HepG2 (cell line): ENCODE results near the gene LIPC. TPM values are rescaled to one million over a fixed set of nuclear protein-coding genes. Genes with fewer than 3 reads are reported as not detected.

Source experiments
- ARID3A ChIP-seq: IDR thresholded peaks from 2 replicates; pipeline ENCODE4 v1.6.1; 2012; ENCODE audit warnings: low read depth, low read length, improper control_type of control experiment
- ATF2 ChIP-seq: sonication (generic); formaldehyde crosslinking; IDR thresholded peaks from 2 replicates; pipeline ENCODE4 v1.4.0; 2020; ENCODE audit warnings: missing genetic modification reagents
- FOSL2 ChIP-seq: sonication (generic); formaldehyde crosslinking; IDR thresholded peaks from 2 replicates; pipeline ENCODE4 v1.4.0; 2020; ENCODE audit warnings: missing genetic modification reagents
- GFI1 ChIP-seq: sonication (generic); formaldehyde crosslinking; IDR thresholded peaks from 2 replicates; pipeline ENCODE4 v1.5.0; 2020; ENCODE audit warnings: missing genetic modification reagents, mild to moderate bottlenecking, borderline replicate concordance
- IRF9 ChIP-seq: sonication (generic); formaldehyde crosslinking; IDR thresholded peaks from 2 replicates; pipeline ENCODE4 v1.8.0; 2022; ENCODE audit warnings: missing genetic modification reagents, mild to moderate bottlenecking, borderline replicate concordance
- KDM1A ChIP-seq: IDR thresholded peaks from 2 replicates; pipeline ENCODE4 v1.6.1; 2016; ENCODE audit warnings: missing compliant biosample characterization
- NCOA2 ChIP-seq: sonication (generic); formaldehyde crosslinking; IDR thresholded peaks from 2 replicates; pipeline ENCODE4 v1.8.0; 2022; ENCODE audit warnings: inconsistent platforms
- NR2F1 ChIP-seq, 2 experiments: fragments of 450-650 bp in 1 of 2; formaldehyde crosslinking in 1 of 2; IDR thresholded peaks; 2 replicates each; pipeline versions ENCODE4 v1.5.0 to v1.6.1; 2016 to 2020; ENCODE audit warnings: mild to moderate bottlenecking in 1 of 2, missing compliant biosample characterization in 1 of 2, missing genetic modification reagents in 1 of 2, moderate library complexity in 1 of 2
- PHF8 ChIP-seq: sonication (generic); formaldehyde crosslinking; IDR thresholded peaks from 2 replicates; pipeline ENCODE4 v1.5.0; 2020; ENCODE audit warnings: missing genetic modification reagents
- POGZ ChIP-seq: sonication (generic); formaldehyde crosslinking; IDR thresholded peaks from 2 replicates; pipeline ENCODE4 v1.4.0; 2020; ENCODE audit warnings: mild to moderate bottlenecking, missing genetic modification reagents
- RXRB ChIP-seq: IDR thresholded peaks from 2 replicates; pipeline ENCODE4 v1.6.1; 2016; ENCODE audit warnings: borderline replicate concordance, missing genetic modification reagents, missing compliant biosample characterization
- SOX13 ChIP-seq, 3 experiments: fragments of 450-650 bp in 1 of 3; sonication (generic) in 1 of 3; formaldehyde crosslinking in 1 of 3; IDR thresholded peaks in 2 of 3; conservative IDR thresholded peaks in 1 of 3; 2 replicates each; pipeline versions ENCODE4 v1.5.0 to v1.6.1; 2016 to 2020; ENCODE audit warnings: antibody characterized with exemption in 1 of 3, mild to moderate bottlenecking in 1 of 3, missing compliant biosample characterization in 1 of 3, missing genetic modification reagents in 1 of 3, moderate library complexity in 1 of 3
- SOX5 ChIP-seq: IDR thresholded peaks from 2 replicates; pipeline ENCODE4 v1.6.1; 2016; ENCODE audit warnings: borderline replicate concordance
- SOX6 ChIP-seq, 2 experiments: fragments of 450-650 bp in 1 of 2; sonication (generic) in 1 of 2; formaldehyde crosslinking in 1 of 2; IDR thresholded peaks; 2 replicates each; pipeline versions ENCODE4 v1.4.0 to v1.6.1; 2017 to 2020; ENCODE audit warnings: antibody characterized with exemption in 1 of 2, mild to moderate bottlenecking in 1 of 2, missing genetic modification reagents in 1 of 2
- TBP ChIP-seq: sonication (generic); formaldehyde crosslinking; IDR thresholded peaks from 2 replicates; pipeline ENCODE4 v1.5.0; 2020; ENCODE audit warnings: missing genetic modification reagents
- TCF7 ChIP-seq: sonication (generic); IDR thresholded peaks from 2 replicates; pipeline ENCODE4 v1.6.1; 2016; ENCODE audit warnings: antibody characterized with exemption, low read depth
- ZNF230 ChIP-seq: sonication (generic); formaldehyde crosslinking; IDR thresholded peaks from 2 replicates; pipeline ENCODE4 v1.4.0; 2020; ENCODE audit warnings: mild to moderate bottlenecking, missing genetic modification reagents
- ZNF33A ChIP-seq: sonication (generic); formaldehyde crosslinking; IDR thresholded peaks from 2 replicates; pipeline ENCODE4 v1.5.1; 2020; ENCODE audit warnings: missing genetic modification reagents, mild to moderate bottlenecking, moderate library complexity, borderline replicate concordance
- ZNF790 ChIP-seq: sonication (generic); formaldehyde crosslinking; IDR thresholded peaks from 2 replicates; pipeline ENCODE4 v1.8.0; 2022; ENCODE audit warnings: missing genetic modification reagents, mild to moderate bottlenecking, borderline replicate concordance
- ZXDC ChIP-seq: sonication (generic); formaldehyde crosslinking; IDR thresholded peaks from 2 replicates; pipeline ENCODE4 v1.5.0; 2020; ENCODE audit warnings: mild to moderate bottlenecking, missing genetic modification reagents
- polyA plus RNA-seq, 8 experiments: library from polyadenylated mRNA; depleted of rRNA in 3 of 8; stranded (reverse) in 7 of 8; unstranded in 1 of 8; fragments of >200 nt; fragmentation: Illumina TruSeq in 4 of 8; extraction: Trizol in 4 of 8; gene quantifications; 2 replicates each; pipeline versions ENCODE4 v1.2.1 to v1.2.3, GENCODE V29; 2011 to 2016; ENCODE audit warnings: low read depth in 4 of 8, missing spikeins in 1 of 8, mixed read lengths in 1 of 8; ENCODE audit not compliant: insufficient read depth in 1 of 8
- total RNA-seq, 5 experiments: library from RNA; depleted of rRNA; stranded (reverse); fragments of >200 nt; fragmentation: Illumina TruSeq; extraction: Trizol; gene quantifications; 2 replicates each; pipeline ENCODE4 v1.2.3, GENCODE V29; 2016; ENCODE audit warnings: low read depth in 1 of 5
- TF ChIP-seq, protein P1 (sequence below): sonication (generic); formaldehyde crosslinking; IDR thresholded peaks from 2 replicates; pipeline ENCODE4 v1.4.0; 2020; ENCODE audit warnings: mild to moderate bottlenecking, low read depth, missing genetic modification reagents

Gene LIPC
- total and polyA plus RNA-seq, 2 of the 13 experiments (the other 11 are each of a cell fraction or from before 2014, with no cell fraction given), result 26.0 to 38.0 TPM

DNA sequence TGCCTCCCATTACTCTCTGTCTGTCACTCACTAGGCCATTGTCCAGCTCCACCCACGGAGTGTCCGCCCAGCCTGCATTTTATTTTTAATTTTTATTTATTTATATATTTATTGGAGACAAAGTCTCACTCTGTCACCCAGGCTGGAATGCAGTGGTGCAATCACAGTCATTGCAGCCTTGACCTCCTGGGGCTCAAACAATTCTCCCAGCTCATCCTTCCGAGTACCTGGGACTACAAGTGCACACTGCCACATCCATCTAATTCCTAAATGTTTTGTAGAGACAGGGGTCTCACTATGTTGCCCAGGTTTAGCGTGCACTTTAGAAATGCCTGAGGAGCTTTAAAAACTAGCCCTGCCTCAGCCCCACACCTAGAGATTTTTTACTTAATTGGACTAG lies 141.5 kb downstream of the LIPC start (continued):
- TF ChIP-seq IRF9, result no peak
- peak; percentile 71 for TF ChIP-seq NCOA2 (CRISPR knock-in tag)
- 0 out of 2 replicates have a peak, but pooled peaks have one; percentile 38 for TF ChIP-seq ZXDC (CRISPR knock-in tag)
- TF ChIP-seq ZNF230 (CRISPR knock-in tag), result no peak
- no peak for TF ChIP-seq SOX13 (IDR thresholded peaks at IDR 0.05)
- TF ChIP-seq SOX13 (CRISPR knock-in tag; conservative IDR thresholded peaks at IDR 0.05 in 1 of 2, IDR thresholded peaks at IDR 0.05 in 1 of 2), result peak in 1 of 2 experiments; percentile 78; a peak in 2 of 4 replicates
- TF ChIP-seq RXRB (CRISPR knock-in tag), result 0 out of 2 replicates have a peak, but pooled peaks have one; percentile 40
- TF ChIP-seq ZNF33A (CRISPR knock-in tag), result no peak
- TF ChIP-seq SOX5 (CRISPR knock-in tag), result peak; percentile 69; the same call in 1 of the 2 replicates
- no peak for TF ChIP-seq TBP
- TF ChIP-seq NR2F1 (CRISPR knock-in tag; IDR thresholded peaks at IDR 0.05), result peak; percentile 66 to 91; a peak in 3 of 4 replicates
- TF ChIP-seq ARID3A, result 0 out of 2 replicates have a peak, but pooled peaks have one; percentile 14
- TF ChIP-seq TCF7, result 0 out of 2 replicates have a peak, but pooled peaks have one; percentile 25
- TF ChIP-seq POGZ, result 0 out of 2 replicates have a peak, but pooled peaks have one; percentile 23
- TF ChIP-seq SOX6 (IDR thresholded peaks at IDR 0.05), result no peak
- peak; percentile 44 for TF ChIP-seq SOX6 (CRISPR knock-in tag; IDR thresholded peaks at IDR 0.05)
- TF ChIP-seq GFI1 (CRISPR knock-in tag), result peak; percentile 48; the same call in 1 of the 2 replicates
- TF ChIP-seq FOSL2 (CRISPR knock-in tag), result peak; percentile 55; the same call in 1 of the 2 replicates
- no peak for TF ChIP-seq ATF2 (CRISPR knock-in tag)
- no peak for TF ChIP-seq ZNF790
- TF ChIP-seq, protein P1, sequence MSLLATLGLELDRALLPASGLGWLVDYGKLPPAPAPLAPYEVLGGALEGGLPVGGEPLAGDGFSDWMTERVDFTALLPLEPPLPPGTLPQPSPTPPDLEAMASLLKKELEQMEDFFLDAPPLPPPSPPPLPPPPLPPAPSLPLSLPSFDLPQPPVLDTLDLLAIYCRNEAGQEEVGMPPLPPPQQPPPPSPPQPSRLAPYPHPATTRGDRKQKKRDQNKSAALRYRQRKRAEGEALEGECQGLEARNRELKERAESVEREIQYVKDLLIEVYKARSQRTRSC, result no peak
- TF ChIP-seq PHF8 (CRISPR knock-in tag), result no peak
- 0 out of 2 replicates have a peak, but pooled peaks have one; percentile 20 for TF ChIP-seq KDM1A (CRISPR knock-in tag)
